ENCODE data around the gene ARL6IP1.
A peak's percentile ranks its signal among the peaks of the same experiment; 100 is the strongest.

ARL6IP1 gene

GRCh38 chr16:18801145-18801972, at the start of gene ARL6IP1:
Gene ARL6IP1 (minus strand): TSS chr16:18801549. CDS start chr16:18801466, 83 bp downstream.
- peak; percentile 98 for DNase-seq (ENCODE audit: low spot score)

- DNase-seq (ENCODE audit: low spot score): no peak
These were observed 45.1 kb upstream of the ARL6IP1 start for GRCh38 chr16:18846416-18846815.

- DNase-seq (ENCODE audit: low spot score): no peak
These were observed 41.2 kb upstream of the ARL6IP1 start for GRCh38 chr16:18842565-18842964.

- DNase-seq (ENCODE audit: low spot score): no peak
These were observed 40.6 kb upstream of the ARL6IP1 start for GRCh38 chr16:18841833-18842525.

- DNase-seq (ENCODE audit: low spot score): peak; percentile 60
These were observed 38.2 kb upstream of the ARL6IP1 start for GRCh38 chr16:18839555-18839954.

- DNase-seq (ENCODE audit: low spot score): no peak
These were observed 35.4 kb upstream of the ARL6IP1 start for GRCh38 chr16:18836702-18837101.

- DNase-seq (ENCODE audit: low spot score): no peak
These were observed 33.5 kb upstream of the ARL6IP1 start for GRCh38 chr16:18834864-18835263.

- DNase-seq (ENCODE audit: low spot score): no peak
These were observed 32.6 kb upstream of the ARL6IP1 start for GRCh38 chr16:18833707-18834505.

- DNase-seq (ENCODE audit: low spot score): no peak
These were observed 31.3 kb upstream of the ARL6IP1 start for GRCh38 chr16:18832613-18833012.

GRCh38 chr16:18832006-18832405, 30.7 kb upstream of the ARL6IP1 start:
- no peak for DNase-seq (ENCODE audit: low spot score)

- DNase-seq (ENCODE audit: low spot score): no peak
These were observed 27.9 kb upstream of the ARL6IP1 start for GRCh38 chr16:18829251-18829650.

GRCh38 chr16:18827890-18828289, 26.5 kb upstream of the ARL6IP1 start:
- no peak for DNase-seq (ENCODE audit: low spot score)

- no peak for DNase-seq (ENCODE audit: low spot score)
These were observed 14.9 kb upstream of the ARL6IP1 start for GRCh38 chr16:18816286-18816685.

- DNase-seq (ENCODE audit: low spot score): no peak
These were observed 10.6 kb upstream of the ARL6IP1 start for GRCh38 chr16:18811925-18812324.

- DNase-seq (ENCODE audit: low spot score): no peak
These were observed 7.8 kb upstream of the ARL6IP1 start for GRCh38 chr16:18809165-18809564.

- no peak for DNase-seq (ENCODE audit: low spot score)
These were observed 4.0 kb upstream of the ARL6IP1 start for GRCh38 chr16:18805257-18805773.

- no peak for DNase-seq (ENCODE audit: low spot score)
These were observed 3.2 kb upstream of the ARL6IP1 start for GRCh38 chr16:18804540-18804939.

GRCh38 chr16:18803569-18804462, 2.5 kb upstream of the ARL6IP1 start:
- no peak for DNase-seq (ENCODE audit: low spot score)

GRCh38 chr16:18802767-18803343, 1.5 kb upstream of the ARL6IP1 start:
- no peak for DNase-seq (ENCODE audit: low spot score)

GRCh38 chr16:18800775-18801144, 589 bp downstream of the ARL6IP1 start:
- peak; percentile 17 for DNase-seq (ENCODE audit: low spot score)

GRCh38 chr16:18800293-18800692, 1.1 kb downstream of the ARL6IP1 start:
- no peak for DNase-seq (ENCODE audit: low spot score)

All from iPS-NIHi11 (cell line).